HUDEP-2 (cell line): Measurements from ENCODE around the gene NPR1.
"Not testable (repeated sequence)": the region's sequence is repeated elsewhere in the genome, so short reads cannot be mapped to it uniquely, and the experiment has no call there.

ENCODE experiments used
- DNase-seq, 76 experiments: peaks; one replicate each; lab custom pipeline; 2025; ENCODE audit not compliant: unreplicated experiment in 76 of 76; lab: John Stamatoyannopoulos, UW

NPR1 gene

DNA sequence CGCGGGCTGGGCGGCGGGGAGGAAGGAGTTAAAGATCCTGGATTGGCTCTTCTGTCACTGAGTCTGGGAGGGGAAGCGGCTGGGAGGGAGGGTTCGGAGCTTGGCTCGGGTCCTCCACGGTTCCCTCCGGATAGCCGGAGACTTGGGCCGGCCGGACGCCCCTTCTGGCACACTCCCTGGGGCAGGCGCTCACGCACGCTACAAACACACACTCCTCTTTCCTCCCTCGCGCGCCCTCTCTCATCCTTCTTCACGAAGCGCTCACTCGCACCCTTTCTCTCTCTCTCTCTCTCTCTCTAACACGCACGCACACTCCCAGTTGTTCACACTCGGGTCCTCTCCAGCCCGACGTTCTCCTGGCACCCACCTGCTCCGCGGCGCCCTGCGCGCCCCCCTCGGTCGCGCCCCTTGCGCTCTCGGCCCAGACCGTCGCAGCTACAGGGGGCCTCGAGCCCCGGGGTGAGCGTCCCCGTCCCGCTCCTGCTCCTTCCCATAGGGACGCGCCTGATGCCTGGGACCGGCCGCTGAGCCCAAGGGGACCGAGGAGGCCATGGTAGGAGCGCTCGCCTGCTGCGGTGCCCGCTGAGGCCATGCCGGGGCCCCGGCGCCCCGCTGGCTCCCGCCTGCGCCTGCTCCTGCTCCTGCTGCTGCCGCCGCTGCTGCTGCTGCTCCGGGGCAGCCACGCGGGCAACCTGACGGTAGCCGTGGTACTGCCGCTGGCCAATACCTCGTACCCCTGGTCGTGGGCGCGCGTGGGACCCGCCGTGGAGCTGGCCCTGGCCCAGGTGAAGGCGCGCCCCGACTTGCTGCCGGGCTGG lies at the start of gene NPR1:
Gene NPR1 (plus strand): TSS at position 170 of the 818 bp plus-strand sequence. CDS start 421 bp downstream, at position 591.
- peak in 8 of 76 experiments; percentile 5 to 42 (median 13) for DNase-seq

DNA sequence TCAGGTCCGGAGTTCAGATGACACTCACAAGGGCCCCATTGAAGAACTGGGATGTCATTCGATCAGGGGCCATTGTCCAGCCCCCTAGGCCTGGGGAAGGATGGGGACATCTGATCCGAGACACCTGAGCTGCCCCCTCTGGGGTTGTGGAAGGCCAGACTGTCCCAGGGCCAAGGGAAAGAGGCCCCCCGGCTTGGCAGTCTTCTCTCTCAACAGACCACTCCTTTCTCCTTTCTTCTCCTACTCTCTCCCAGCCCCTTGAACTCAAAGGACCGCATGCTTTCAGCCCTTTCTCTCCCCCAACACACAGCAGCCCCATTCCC lies 49.2 kb upstream of the NPR1 start:
- no peak for DNase-seq

DNA sequence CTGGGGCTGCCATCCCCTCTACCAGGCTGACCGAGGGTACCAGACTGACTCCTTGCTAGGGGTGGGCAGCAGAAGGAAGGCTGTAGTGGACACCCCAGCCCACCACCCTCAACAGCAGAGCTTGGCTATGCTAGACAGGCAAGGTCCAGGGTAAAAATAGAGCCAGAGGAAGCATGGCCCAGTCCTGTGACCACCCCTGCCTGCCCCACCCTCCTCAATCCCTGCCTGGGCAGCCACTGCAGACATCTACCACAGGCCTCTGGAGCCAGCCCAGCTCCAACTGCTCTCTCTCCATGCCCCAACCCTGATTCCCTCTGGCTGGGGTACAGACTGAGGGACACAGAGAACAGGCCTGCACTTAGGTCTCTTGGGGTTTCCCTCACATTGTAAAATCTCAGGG lies 48.5 kb upstream of the NPR1 start:
- no peak for DNase-seq

DNA sequence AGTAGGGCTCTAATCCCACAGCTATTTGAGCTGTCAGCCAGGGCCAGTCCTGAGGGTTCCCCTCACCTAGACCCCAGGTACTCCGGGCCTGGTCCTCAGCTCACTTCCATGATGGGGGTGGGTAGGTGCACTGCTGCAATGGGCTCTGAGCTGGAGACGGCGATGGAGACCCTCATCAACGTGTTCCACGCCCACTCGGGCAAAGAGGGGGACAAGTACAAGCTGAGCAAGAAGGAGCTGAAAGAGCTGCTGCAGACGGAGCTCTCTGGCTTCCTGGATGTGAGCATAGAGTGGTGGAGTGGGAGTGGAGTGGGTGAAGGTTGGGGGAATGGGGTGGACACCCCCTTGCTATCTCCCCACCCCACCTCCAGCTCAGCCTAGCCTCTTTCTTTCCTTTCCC lies 48.1 kb upstream of the NPR1 start:
- no peak for DNase-seq

DNA sequence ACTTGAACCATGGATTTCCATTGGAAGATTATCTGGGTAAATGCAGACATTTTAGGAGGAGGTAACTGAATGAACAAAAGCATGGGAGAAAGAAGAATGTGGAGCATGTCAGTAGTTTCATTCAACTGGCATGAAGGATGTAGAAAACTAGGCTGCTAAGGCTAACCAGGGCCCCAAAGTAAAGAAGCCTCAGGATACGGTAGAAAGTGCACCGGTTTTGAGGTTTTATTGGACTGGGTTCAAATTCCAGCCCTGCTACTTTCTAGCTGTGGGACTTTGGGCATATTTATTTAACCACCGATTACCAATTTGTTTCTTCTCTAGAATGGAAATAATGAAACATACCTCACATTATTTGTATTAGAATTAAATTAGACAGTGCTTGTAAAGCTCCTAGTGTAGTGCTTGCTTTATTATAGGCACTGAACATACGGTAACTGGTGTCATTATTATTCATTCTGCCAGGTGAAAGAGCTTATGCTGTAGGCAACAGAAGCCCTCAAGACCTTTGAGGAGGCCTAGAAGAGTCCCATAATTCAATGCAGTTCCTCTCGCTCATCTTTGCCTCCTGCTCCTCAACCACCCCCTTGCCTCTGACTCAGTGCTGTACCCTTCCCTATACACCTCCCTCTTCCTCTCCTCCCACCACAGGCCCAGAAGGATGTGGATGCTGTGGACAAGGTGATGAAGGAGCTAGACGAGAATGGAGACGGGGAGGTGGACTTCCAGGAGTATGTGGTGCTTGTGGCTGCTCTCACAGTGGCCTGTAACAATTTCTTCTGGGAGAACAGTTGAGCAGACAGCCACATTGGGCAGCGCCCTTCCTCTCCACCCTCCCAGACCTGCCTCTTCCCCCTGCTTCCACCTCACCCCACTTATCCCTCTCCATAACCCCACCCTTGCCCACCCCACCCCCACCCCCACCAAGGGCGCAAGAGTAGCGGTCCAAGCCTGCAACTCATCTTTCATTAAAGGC lies 47.2 kb upstream of the NPR1 start:
- no peak for DNase-seq

DNA sequence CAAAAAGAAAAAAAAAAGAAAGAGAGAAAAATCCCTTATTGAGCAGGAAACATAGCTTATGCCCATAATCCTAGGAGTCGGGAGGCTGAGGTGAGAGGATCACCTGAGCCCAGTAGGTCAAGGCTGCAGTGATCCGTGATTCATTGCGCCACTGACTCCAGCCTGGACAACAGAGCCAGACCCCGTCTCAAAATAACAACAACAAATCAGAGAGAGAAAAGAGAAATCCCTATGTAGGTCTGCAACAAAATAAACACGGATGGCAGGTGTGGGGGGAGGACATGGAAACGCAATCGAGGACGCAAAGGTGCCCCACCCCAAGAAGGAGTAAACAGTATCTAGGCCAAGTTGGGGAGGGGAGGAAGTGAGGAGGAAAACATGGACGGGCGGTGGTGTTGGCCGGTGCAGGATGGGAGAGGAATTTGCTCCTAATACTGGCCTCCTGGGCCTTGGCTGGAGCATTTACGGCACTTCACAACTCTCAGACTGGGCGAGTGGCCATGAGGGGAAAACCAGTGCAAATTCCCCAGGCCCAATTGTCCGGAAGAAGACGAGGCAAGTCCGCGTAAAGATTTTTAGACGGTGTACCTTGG lies 45.2 kb upstream of the NPR1 start:
- DNase-seq = no peak

DNA sequence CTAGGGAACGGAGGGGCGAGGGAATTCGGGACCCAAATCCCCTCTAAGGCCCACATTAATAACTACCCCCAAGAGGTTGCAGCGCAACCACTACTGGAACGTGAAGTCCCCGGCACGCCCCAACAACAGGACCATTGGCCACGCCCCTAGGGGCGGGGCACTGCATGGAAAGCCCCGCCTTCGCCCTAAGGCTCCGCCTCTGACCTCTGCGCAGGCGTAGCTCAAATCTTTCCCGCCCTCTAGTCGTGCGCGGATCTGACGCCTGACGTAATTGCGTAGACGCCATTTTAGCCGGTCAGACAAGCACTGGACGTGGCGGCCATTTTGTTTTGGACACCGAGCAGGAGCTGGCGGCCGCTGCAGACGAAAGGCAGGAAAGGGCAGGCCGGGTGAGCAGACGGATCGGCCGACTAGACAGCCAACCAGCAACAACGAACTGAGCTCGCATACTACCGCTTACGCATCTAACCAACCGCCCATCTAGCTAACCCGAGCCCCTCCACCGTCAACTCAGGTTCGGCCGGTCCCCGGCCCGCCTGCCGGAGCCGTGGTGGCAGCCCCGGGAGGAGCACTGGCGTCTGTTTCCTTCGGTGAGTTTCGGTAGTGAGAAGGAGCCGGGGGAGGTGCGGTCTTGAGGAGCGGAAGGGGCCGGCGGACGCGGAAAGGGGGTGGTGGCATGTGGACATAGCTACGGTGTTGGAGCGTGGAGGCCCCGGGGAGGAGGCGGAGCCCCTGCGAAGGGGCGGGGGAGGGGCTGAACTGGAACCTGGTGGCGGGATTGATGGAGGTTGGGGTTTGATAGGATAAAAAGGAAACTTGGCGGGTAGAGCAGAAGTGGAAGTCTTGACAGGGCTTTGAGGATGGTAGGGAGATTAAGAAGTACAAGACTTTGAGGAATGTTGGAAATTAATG lies 44.5 kb upstream of the NPR1 start, which contains the start of gene CHTOP:
Gene CHTOP (plus strand): TSS at position 313 of the 912 bp plus-strand sequence. CDS start 2,523 bp downstream, outside the sequence.
- DNase-seq = peak in 75 of 76 experiments; percentile 58 to 98 (median 95)

DNA sequence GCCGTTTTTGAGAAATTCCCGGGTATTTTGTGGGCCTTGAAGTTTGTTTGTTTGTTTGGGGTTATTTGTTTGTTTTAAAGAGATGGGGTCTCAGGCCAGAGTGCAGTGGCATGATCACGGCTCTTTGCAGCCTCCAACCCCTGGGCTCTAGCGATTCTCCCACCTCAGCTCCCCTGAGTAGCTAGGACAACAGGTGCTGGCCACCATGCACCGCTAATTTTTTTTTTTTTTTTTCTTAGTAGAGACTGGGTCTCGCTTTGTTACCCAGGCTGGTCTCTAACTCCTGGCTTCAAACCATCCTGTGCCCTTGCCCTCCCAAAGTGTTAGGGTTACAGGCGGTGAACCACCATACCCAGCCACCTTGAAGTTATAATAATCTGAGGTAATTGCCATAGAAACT lies 42.6 kb upstream of the NPR1 start:
- DNase-seq = no peak

DNA sequence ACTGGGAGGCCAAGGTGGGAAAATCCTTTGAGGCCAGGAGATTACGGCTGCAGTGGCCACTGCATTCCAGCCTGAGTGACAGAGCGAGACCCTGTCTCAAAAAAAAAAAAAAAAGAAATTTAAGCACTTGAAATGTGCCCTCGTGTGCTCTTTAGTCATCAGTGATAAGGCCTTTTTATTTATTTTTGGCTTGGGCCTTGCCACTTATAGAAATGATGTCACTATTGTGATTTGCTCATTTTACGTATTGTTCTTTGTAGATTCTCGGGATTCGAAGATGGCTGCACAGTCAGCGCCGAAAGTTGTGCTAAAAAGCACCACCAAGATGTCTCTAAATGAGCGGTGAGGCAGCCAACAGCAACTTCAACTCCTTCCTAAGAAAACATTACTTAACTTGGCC lies 42.2 kb upstream of the NPR1 start:
- no peak for DNase-seq

DNA sequence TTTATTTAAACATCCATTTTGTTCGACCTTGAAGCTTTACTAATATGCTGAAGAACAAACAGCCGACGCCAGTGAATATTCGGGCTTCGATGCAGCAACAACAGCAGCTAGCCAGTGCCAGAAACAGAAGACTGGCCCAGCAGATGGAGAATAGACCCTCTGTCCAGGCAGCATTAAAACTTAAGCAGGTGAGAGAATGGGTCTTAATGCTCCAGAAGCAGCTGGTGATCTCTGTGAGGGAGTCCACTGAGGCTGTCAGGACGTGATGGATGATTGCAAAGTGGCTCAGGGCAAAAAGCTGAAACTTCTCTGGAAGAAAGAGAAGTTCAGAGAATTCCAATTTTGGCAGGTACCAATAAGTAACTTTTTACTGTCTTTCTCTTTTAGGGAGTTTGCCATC lies 40.2 kb upstream of the NPR1 start:
- DNase-seq = no peak

DNA sequence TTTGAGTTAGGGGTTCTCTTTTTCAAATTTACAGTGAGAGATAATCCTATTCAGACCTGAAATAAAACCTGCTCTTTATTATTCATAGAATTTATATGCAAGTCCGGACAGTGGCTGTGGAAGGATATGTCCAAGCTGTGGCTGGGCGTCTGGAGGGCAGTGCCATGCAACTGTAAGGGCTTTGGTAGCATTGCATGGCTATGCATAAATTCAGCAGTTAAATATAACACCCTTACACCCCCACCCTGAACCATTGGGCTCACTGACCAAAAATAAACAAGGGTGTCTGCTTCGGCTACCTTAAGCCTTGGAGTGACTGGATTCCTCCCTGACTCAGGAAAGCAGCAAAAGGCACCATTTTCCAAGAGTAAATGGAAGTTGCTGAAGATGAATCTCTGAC lies 39.2 kb upstream of the NPR1 start:
- no peak for DNase-seq

DNA sequence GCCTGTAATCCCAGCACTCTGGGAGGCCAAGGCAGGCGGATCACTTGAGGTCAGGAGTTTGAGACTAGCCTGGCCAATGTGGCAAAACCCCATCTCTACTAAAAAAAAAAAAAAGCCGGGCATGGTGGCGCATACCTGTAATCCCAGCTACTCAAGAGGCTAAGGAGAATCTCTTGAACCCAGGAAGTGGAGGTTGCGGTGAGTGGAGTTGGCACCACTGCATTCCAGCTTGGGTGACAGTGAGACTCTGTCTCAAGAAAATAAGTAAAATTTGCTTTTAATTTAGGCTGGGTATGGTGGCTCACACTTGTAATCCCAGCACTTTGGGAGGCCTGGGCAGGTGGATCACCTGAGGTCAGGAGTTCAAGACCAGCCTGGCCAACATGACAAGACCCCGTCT lies 38.3 kb upstream of the NPR1 start:
- not testable (repeated sequence) for DNase-seq

DNA sequence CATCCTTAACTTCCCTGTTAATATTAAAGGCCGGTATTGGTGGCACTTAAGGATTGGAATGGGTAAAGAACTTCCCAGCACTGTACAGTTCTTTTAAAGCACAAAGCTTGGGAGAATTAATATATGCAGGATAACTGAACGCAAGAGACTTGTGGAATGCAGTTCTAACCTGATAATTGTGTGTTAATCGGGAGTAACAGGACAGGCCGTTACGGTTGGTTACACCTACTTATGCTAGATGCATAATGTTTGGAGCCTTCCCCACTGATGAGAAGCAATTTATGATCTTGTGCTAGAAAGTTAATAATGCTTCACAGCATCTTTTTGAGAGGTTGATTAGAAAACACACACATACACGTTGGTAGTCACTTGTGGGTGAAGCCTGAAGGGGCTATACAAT lies 37.6 kb upstream of the NPR1 start:
- DNase-seq = no peak

DNA sequence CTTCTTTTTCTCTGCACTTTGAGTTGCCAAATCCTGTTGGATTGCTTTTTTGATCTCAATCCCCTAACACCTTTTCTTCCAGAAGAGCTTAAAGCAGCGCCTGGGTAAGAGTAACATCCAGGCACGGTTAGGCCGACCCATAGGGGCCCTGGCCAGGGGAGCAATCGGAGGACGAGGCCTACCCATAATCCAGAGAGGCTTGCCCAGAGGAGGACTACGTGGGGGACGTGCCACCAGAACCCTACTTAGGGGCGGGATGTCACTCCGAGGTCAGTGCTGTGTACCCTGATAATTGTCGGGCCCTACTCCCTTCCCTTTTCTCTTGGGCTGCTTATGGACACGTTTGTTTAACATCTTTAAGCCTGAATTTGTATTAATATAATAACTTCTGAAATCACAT lies 36.3 kb upstream of the NPR1 start:
- no peak for DNase-seq

DNA sequence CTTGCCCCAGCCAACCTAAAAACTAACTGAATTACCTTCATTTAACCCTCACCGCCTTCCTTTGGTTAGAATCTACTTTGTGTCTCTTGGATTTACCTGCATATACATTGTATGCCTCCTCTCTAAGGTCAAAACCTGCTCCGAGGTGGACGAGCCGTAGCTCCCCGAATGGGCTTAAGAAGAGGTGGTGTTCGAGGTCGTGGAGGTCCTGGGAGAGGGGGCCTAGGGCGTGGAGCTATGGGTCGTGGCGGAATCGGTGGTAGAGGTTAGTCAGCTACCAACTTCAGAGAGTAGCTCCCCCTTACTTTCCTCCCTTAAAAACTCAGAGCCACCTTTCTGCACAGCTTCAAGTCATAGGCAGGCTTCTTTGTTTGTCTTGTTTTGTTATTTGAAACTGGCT lies 35.4 kb upstream of the NPR1 start:
- no peak for DNase-seq

DNA sequence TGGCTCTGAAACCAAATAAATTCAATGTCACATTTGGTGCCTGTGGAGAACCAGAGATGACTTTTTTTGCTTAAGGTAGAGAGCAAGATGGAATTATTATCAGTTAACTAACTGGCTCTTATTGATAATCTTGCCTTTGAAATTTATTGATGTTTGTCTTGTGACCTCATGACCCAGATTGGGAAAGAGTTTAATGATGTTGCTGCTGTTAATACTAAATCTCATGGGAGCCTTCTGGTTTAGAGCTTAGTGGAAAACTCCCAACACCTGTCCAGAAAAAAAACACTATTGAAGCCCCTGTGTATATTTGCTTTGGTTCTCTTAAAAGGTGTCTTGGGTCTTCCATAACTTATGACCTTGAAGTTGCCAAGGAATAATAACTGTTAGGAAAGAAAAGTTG lies 34.7 kb upstream of the NPR1 start:
- DNase-seq = no peak

DNA sequence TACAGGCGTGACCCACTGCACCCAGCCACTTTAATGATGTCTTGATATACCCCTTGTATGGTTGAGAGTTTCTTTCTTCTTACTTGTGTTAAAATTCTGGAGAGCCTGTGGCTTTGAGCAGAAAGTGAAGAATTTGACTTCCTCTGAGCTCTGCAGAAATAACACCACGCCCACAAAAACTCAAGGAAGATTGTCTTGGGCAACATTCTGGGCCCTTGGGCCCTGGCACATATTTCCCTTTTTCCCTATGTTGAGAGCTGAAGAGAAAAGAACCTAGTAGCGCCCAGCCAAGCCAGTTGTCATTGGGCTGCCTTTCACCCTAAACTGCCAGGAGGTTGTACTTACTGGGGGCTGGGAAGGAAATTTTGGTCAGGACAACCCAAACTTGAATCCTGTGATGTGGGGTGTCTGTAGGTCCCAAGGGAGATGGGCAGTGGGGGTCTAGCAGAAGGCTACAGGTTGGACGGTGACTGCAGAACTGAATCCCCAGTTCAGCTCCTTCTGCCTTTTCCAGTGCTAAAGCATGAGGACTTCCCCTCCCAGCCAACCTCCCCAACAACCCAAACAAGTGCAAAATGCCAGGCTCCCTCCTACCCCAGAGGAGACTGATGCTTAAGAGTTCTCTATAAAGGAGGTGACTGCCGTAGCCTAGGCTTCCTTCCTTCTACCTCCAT lies 31.7 kb upstream of the NPR1 start:
- no peak for DNase-seq

DNA sequence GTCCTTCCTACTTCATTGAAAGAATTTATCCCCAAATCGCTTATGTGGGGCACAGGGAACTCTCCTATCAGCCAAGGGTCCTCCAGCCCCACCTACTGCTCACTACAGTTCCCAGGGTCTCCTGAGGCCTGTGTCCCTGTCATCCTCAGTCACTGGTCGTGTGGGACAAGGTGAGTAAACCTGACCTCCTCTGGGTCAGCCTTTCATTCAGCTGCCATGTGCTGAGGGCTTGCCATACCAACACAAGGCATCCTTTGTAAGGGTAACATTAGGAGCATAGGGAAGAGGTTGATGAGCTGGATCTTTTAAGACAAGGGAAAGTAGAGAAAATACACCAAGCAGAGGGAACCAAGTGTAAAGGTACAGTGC lies 31.2 kb upstream of the NPR1 start:
- no peak for DNase-seq

DNA sequence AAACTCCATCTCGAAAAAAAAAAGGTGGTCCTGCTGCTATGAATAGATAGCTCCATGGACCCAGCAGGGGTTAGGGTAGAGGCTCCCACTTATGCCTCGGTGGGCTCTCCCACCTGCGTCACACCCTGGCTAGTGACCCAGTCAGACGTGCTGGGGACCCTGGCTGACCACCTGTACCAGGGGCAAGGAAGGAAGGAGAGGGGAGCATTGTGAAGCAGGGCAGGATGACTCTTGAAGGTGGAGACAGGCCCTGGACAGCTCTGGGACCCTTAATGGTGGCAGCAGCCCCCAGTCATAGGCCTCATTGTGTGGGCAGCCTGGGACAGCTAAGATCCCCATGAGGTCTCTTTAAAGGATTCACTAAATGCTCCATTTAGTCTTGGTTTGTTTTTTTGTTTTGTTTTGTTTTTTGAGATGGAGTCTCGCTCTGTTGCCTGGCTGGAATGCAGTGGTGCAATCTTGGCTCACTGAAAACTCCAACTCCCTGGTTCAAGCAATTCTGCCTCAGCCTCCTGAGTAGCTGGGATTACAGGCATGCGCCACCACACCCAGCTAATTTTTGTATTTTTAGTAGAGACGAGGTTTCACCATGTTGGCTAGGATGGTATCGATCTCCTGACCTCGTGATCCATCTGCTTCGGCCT lies 30.4 kb upstream of the NPR1 start:
- no peak for DNase-seq
